GM12878 (cell line): ENCODE measurements around the gene ANKRD11.

Experiments
- BRCA1 ChIP-seq: IDR thresholded peaks from 2 replicates; pipeline ENCODE4 v1.6.1; 2011; ENCODE audit warnings: low read depth, low read length, improper control_type of control experiment
- CTCF ChIP-seq, 3 experiments: IDR thresholded peaks in 2 of 3; conservative IDR thresholded peaks in 1 of 3; 2 replicates each; pipeline ENCODE4 v1.5.1; 2011; ENCODE audit warnings: low read depth in 3 of 3, low read length in 3 of 3, mild to moderate bottlenecking in 3 of 3, control low read depth in 2 of 3, moderate library complexity in 2 of 3, inconsistent platforms in 1 of 3, mixed read lengths in 1 of 3; ENCODE audit not compliant: control insufficient read depth in 2 of 3, insufficient read depth in 1 of 3; ENCODE audit errors: extremely low read depth in 1 of 3
- HDAC6 ChIP-seq: fragments of 200-600 bp; sonication (generic); IDR thresholded peaks from one replicate; pipeline ENCODE4 v1.8.0; 2017; ENCODE audit warnings: antibody characterized with exemption; ENCODE audit not compliant: unreplicated experiment
- IKZF1 ChIP-seq: fragments of 450-650 bp; conservative IDR thresholded peaks from 2 replicates; pipeline ENCODE4 v1.6.1; 2017; ENCODE audit warnings: antibody characterized with exemption, mild to moderate bottlenecking
- NFYA ChIP-seq: IDR thresholded peaks from 2 replicates; pipeline ENCODE4 v1.6.1; 2011; ENCODE audit warnings: low read depth, mild to moderate bottlenecking, low read length, improper control_type of control experiment, borderline replicate concordance
- POLR2A ChIP-seq: IDR thresholded peaks from 2 replicates; pipeline ENCODE4 v1.6.1; 2011; ENCODE audit warnings: low read depth, mild to moderate bottlenecking, low read length
- POLR2AphosphoS5 ChIP-seq: IDR thresholded peaks from 2 replicates; pipeline ENCODE4 v1.6.1; 2011; ENCODE audit warnings: mild to moderate bottlenecking, low read length, inconsistent platforms
- RFX5 ChIP-seq: IDR thresholded peaks from 2 replicates; pipeline ENCODE4 v1.6.1; 2011; ENCODE audit warnings: low read depth, low read length, improper control_type of control experiment
- TCF3 ChIP-seq: IDR thresholded peaks from 2 replicates; pipeline ENCODE4 v1.6.1; 2012; ENCODE audit warnings: low read depth, mild to moderate bottlenecking, low read length, borderline replicate concordance; ENCODE audit not compliant: insufficient read depth
- USF2 ChIP-seq: IDR thresholded peaks from 2 replicates; pipeline ENCODE4 v1.6.1; 2011; ENCODE audit warnings: low read depth, low read length, improper control_type of control experiment, borderline replicate concordance
- YY1 ChIP-seq: IDR thresholded peaks from 2 replicates; pipeline ENCODE4 v1.6.1; 2011; ENCODE audit warnings: low read depth, mild to moderate bottlenecking, low read length
- ZNF622 ChIP-seq: fragments of 450-650 bp; IDR thresholded peaks from 2 replicates; pipeline ENCODE4 v1.6.1; 2017; ENCODE audit warnings: mild to moderate bottlenecking, inconsistent platforms

- TF ChIP-seq HDAC6, result no peak
- no peak for TF ChIP-seq NFYA
- no peak for TF ChIP-seq IKZF1
- TF ChIP-seq YY1, result no peak
- TF ChIP-seq RFX5, result no peak
- TF ChIP-seq CTCF (IDR thresholded peaks at IDR 0.05 in 2 of 3, conservative IDR thresholded peaks at IDR 0.05 in 1 of 3; ENCODE audit: control insufficient read depth in 2 of 3, extremely low read depth in 1 of 3, insufficient read depth in 1 of 3, low read depth in 3 of 3, low read length in 3 of 3), result no peak
- TF ChIP-seq POLR2A, result peak; percentile 40; the same call in 1 of the 2 replicates
- no peak for TF ChIP-seq TCF3
- no peak for TF ChIP-seq POLR2AphosphoS5
- no peak for TF ChIP-seq BRCA1
- no peak for TF ChIP-seq USF2
- TF ChIP-seq ZNF622, result no peak
Observed at GRCh38 chr16:89265647-89266046, 224.7 kb downstream of the ANKRD11 start.
